HG03064 (cell line): ENCODE data around the gene CENPF.

Experiments
- ATAC-seq: cut with Tn5 transposase; IDR thresholded peaks from one replicate; pipeline ENCODE4 v1.9.1; 2021; ENCODE audit warnings: low read depth; ENCODE audit not compliant: unreplicated experiment

The CENPF gene

GRCh38 chr1:214615109-214615508, 12.1 kb downstream of the CENPF start:
- ATAC-seq = no peak

GRCh38 chr1:214615871-214616270, 12.9 kb downstream of the CENPF start:
- no peak for ATAC-seq

GRCh38 chr1:214617246-214617645, 14.3 kb downstream of the CENPF start:
- ATAC-seq = no peak

- no peak for ATAC-seq
Observed at GRCh38 chr1:214617843-214618242, 14.8 kb downstream of the CENPF start.

- ATAC-seq = no peak
Observed at GRCh38 chr1:214621236-214621635, 18.2 kb downstream of the CENPF start.

- no peak for ATAC-seq
Observed at GRCh38 chr1:214623430-214623829, 20.4 kb downstream of the CENPF start.

GRCh38 chr1:214632091-214632490, 29.1 kb downstream of the CENPF start:
- no peak for ATAC-seq

- no peak for ATAC-seq
Observed at GRCh38 chr1:214633686-214634085, 30.7 kb downstream of the CENPF start.

GRCh38 chr1:214634267-214634666, 31.3 kb downstream of the CENPF start:
- ATAC-seq = no peak

- no peak for ATAC-seq
Observed at GRCh38 chr1:214635086-214635485, 32.1 kb downstream of the CENPF start.

- no peak for ATAC-seq
Observed at GRCh38 chr1:214635506-214635905, 32.5 kb downstream of the CENPF start.

GRCh38 chr1:214636436-214636835, 33.4 kb downstream of the CENPF start:
- no peak for ATAC-seq

GRCh38 chr1:214637125-214637524, 34.1 kb downstream of the CENPF start:
- no peak for ATAC-seq

GRCh38 chr1:214637722-214638458, 34.9 kb downstream of the CENPF start:
- ATAC-seq = no peak

GRCh38 chr1:214638459-214638807, 35.4 kb downstream of the CENPF start:
- no peak for ATAC-seq

GRCh38 chr1:214638997-214639396, 36.0 kb downstream of the CENPF start:
- no peak for ATAC-seq

- no peak for ATAC-seq
Observed at GRCh38 chr1:214640431-214641213, 37.6 kb downstream of the CENPF start.

- no peak for ATAC-seq
Observed at GRCh38 chr1:214641214-214641895, 38.4 kb downstream of the CENPF start.

- no peak for ATAC-seq
Observed at GRCh38 chr1:214643030-214643429, 40.0 kb downstream of the CENPF start.

- no peak for ATAC-seq
Observed at GRCh38 chr1:214645712-214646111, 42.7 kb downstream of the CENPF start.

- ATAC-seq = no peak
Observed at GRCh38 chr1:214648801-214649200, 45.8 kb downstream of the CENPF start.

GRCh38 chr1:214649607-214650006, 46.6 kb downstream of the CENPF start:
- ATAC-seq = no peak
